OCI-LY1 (cell line): ENCODE results near the gene TROAP.
A peak's percentile ranks its signal among the peaks of the same experiment; 100 is the strongest.

ENCODE experiments used
- H2AFZ ChIP-seq: fragments of 200-600 bp; sonication (generic), shearing (Covaris generic); 2 replicates; pipeline ENCODE4 v1.6.0; 2014; ENCODE audit warnings: antibody characterized with exemption, mild to moderate bottlenecking, low read length
- H3F3A ChIP-seq: fragments of 200-600 bp; sonication (generic), shearing (Covaris generic); 2 replicates; pipeline ENCODE4 v1.6.0; 2014; ENCODE audit warnings: mild to moderate bottlenecking, antibody characterized with exemption, low read length, moderate library complexity; ENCODE audit not compliant: insufficient read depth
- H3K27ac ChIP-seq: fragments of 200-600 bp; sonication (generic); 2 replicates; pipeline ENCODE4 v1.5.1; 2014; ENCODE audit warnings: low read length, mixed run types, mild to moderate bottlenecking, low read depth; ENCODE audit not compliant: poor library complexity, severe bottlenecking
- H3K27me3 ChIP-seq: fragments of 200-600 bp; sonication (generic); 2 replicates; pipeline ENCODE4 v1.6.0; 2014; ENCODE audit warnings: antibody characterized with exemption, mild to moderate bottlenecking, low read length, moderate library complexity; ENCODE audit not compliant: insufficient read depth
- H3K36me3 ChIP-seq: fragments of 200-600 bp; sonication (generic); 2 replicates; pipeline ENCODE4 v1.6.1; 2014; ENCODE audit warnings: mild to moderate bottlenecking, antibody characterized with exemption, low read length, moderate library complexity, mixed read lengths; ENCODE audit not compliant: insufficient read depth
- H3K4me1 ChIP-seq: fragments of 200-600 bp; sonication (generic); 2 replicates; pipeline ENCODE4 v1.5.1; 2014; ENCODE audit warnings: mild to moderate bottlenecking, low read length, moderate library complexity; ENCODE audit not compliant: insufficient read depth, severe bottlenecking
- H3K4me2 ChIP-seq: fragments of 200-600 bp; sonication (generic), shearing (Covaris generic); 2 replicates; pipeline ENCODE4 v1.6.1; 2014; ENCODE audit warnings: low read length
- H3K4me3 ChIP-seq: fragments of 200-600 bp; sonication (generic); 2 replicates; pipeline ENCODE4 v1.5.1; 2014; ENCODE audit warnings: low read length, low read depth, mild to moderate bottlenecking, mixed read lengths; ENCODE audit not compliant: poor library complexity, severe bottlenecking
- H3K79me2 ChIP-seq: fragments of 200-600 bp; shearing (Covaris generic); 2 replicates; pipeline ENCODE4 v1.6.1; 2016; ENCODE audit warnings: mixed run types, low read length, mixed read lengths; ENCODE audit not compliant: insufficient read depth
- H3K9ac ChIP-seq: fragments of 200-600 bp; sonication (generic), shearing (Covaris generic); 2 replicates; pipeline ENCODE4 v1.6.1; 2014; ENCODE audit warnings: mild to moderate bottlenecking, low read length, mixed read lengths
- H3K9me2 ChIP-seq: fragments of 200-600 bp; sonication (generic), shearing (Covaris generic); 2 replicates; pipeline ENCODE4 v1.6.1; 2014; ENCODE audit warnings: low read depth, mild to moderate bottlenecking, low read length, mixed read lengths
- H3K9me3 ChIP-seq: fragments of 200-600 bp; shearing (Covaris generic); 2 replicates; pipeline ENCODE4 v1.6.1; 2014; ENCODE audit warnings: low read length, mixed read lengths
- H4K20me1 ChIP-seq: fragments of 200-600 bp; sonication (generic), shearing (Covaris generic); 2 replicates; pipeline ENCODE4 v1.6.0; 2016; ENCODE audit warnings: mild to moderate bottlenecking, low read length; ENCODE audit not compliant: insufficient read depth
- EZH2 ChIP-seq: fragments of 200-600 bp; sonication (generic), shearing (Covaris generic); IDR thresholded peaks from 2 replicates; pipeline ENCODE4 v1.8.0; 2017; ENCODE audit warnings: borderline replicate concordance, mixed run types, mild to moderate bottlenecking, antibody characterized with exemption, low read length, moderate library complexity, mixed read lengths
- TF ChIP-seq, protein P1 (sequence below): fragments of 200-600 bp; sonication (generic), shearing (Covaris generic); IDR thresholded peaks from 2 replicates; pipeline ENCODE4 v1.5.1; 2017; ENCODE audit warnings: mild to moderate bottlenecking, antibody characterized with exemption, low read length, moderate library complexity, mixed read lengths

The TROAP gene

DNA sequence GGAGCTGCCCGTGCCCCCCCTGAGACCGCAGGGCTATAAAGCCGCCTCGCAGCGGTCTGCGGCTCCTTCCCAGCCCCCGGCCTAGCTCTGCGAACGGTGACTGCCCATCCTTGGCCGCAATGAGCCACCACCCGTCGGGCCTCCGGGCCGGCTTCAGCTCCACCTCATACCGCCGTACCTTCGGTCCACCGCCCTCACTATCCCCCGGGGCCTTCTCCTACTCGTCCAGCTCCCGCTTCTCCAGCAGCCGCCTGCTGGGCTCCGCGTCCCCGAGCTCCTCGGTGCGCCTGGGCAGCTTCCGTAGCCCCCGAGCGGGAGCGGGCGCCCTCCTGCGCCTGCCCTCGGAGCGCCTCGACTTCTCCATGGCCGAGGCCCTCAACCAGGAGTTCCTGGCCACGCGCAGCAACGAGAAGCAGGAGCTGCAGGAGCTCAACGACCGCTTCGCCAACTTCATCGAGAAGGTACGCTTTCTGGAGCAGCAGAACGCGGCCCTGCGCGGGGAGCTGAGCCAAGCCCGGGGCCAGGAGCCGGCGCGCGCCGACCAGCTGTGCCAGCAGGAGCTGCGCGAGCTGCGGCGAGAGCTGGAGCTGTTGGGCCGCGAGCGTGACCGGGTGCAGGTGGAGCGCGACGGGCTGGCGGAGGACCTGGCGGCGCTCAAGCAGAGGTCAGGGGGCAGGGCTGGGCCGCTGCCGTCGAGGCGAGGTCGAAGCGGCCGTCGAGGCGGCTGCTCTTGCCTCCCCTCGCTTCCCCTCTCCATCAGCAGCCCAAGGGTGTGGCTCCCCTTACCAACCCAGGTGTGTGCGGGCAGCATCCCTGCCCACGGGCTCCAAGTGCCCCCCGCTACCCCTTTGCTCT is 27.7 kb upstream of the TROAP start, which contains the start of gene PRPH:
TSS of gene PRPH (plus strand) at position 66 of the 855 bp plus-strand sequence. CDS start at position 120, 54 bp downstream.
- Histone ChIP-seq H3K79me2 (no peaks in the 10 kb centered on the region), H3F3A (no peaks in the 10 kb centered on the region), H3K4me2 (no peak within 1 kb of the TSS), H3K4me1 (peaks cover 8% of the 10 kb centered on the region), H3K36me3 (no peaks in the 10 kb centered on the region), H3K9ac (no peak within 1 kb of the TSS), H3K27ac (no peak within 1 kb of the TSS), H3K27me3 (peaks cover 4% of the 10 kb centered on the region; the same call in 1 of the 2 replicates), H3K9me3 (no peaks in the 10 kb centered on the region), H2AFZ (no peak within 1 kb of the TSS), H3K4me3 (no peak within 1 kb of the TSS), H3K9me2 (no peaks in the 10 kb centered on the region), H4K20me1 (no peaks in the 10 kb centered on the region)
- no peak for TF ChIP-seq EZH2
- TF ChIP-seq, protein P1, sequence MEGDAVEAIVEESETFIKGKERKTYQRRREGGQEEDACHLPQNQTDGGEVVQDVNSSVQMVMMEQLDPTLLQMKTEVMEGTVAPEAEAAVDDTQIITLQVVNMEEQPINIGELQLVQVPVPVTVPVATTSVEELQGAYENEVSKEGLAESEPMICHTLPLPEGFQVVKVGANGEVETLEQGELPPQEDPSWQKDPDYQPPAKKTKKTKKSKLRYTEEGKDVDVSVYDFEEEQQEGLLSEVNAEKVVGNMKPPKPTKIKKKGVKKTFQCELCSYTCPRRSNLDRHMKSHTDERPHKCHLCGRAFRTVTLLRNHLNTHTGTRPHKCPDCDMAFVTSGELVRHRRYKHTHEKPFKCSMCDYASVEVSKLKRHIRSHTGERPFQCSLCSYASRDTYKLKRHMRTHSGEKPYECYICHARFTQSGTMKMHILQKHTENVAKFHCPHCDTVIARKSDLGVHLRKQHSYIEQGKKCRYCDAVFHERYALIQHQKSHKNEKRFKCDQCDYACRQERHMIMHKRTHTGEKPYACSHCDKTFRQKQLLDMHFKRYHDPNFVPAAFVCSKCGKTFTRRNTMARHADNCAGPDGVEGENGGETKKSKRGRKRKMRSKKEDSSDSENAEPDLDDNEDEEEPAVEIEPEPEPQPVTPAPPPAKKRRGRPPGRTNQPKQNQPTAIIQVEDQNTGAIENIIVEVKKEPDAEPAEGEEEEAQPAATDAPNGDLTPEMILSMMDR: no peak

DNA sequence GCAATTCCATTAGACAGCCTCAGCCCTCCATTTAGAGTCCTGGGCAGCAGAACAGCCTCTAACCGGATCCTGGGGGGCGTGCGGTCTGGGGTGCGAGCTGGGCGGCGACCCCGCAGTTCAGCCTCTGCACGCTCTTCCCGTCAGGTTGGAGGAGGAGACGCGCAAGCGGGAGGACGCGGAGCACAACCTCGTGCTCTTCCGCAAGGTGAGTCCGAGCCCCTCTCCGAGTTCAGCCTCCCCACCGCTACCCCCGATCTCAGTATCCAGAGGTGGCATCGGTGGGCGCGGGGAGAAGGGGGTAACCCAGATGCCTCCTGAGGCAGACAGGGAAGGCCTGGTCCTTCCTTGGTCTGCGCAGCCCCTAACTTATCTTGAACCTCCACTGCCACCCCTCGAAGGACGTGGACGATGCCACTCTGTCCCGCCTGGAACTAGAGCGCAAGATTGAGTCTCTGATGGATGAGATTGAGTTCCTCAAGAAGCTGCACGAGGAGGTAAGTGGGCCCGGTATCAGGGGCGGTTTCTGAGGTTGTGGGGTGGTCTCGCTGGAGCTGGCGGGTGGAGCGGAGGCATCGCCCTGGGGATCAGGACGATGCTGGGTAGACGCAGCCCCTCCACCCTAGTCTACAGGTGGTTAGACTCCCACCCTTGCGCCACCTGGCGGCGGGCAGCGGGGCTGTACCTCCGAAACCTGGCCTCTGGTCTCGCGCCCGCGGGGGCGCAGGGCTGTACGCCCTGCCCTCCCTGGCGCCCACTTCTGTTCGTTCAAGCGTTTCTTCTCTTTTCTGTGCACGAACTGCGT is 26.8 kb upstream of the TROAP start:
- H3K79me2 ChIP-seq: no peaks in the 10 kb centered on the region
- H3K27me3 ChIP-seq: peaks cover 4% of the 10 kb centered on the region; the same call in 1 of the 2 replicates
- no peak overlapping the region for H3K27ac ChIP-seq
- peak overlapping the region; percentile 79 for H3K4me2 ChIP-seq
- no peak for TF ChIP-seq EZH2
- TF ChIP-seq, protein P1: peak; percentile 91
- no peak overlapping the region for H3K9ac ChIP-seq
- H3K36me3 ChIP-seq: no peaks in the 10 kb centered on the region
- no peak overlapping the region for H2AFZ ChIP-seq
- no peaks in the 10 kb centered on the region for H4K20me1 ChIP-seq
- no peaks in the 10 kb centered on the region for H3F3A ChIP-seq
- H3K9me3 ChIP-seq: no peaks in the 10 kb centered on the region
- H3K4me3 ChIP-seq: peak overlapping the region; percentile 50
- H3K9me2 ChIP-seq: no peaks in the 10 kb centered on the region
- peaks cover 8% of the 10 kb centered on the region for H3K4me1 ChIP-seq

DNA sequence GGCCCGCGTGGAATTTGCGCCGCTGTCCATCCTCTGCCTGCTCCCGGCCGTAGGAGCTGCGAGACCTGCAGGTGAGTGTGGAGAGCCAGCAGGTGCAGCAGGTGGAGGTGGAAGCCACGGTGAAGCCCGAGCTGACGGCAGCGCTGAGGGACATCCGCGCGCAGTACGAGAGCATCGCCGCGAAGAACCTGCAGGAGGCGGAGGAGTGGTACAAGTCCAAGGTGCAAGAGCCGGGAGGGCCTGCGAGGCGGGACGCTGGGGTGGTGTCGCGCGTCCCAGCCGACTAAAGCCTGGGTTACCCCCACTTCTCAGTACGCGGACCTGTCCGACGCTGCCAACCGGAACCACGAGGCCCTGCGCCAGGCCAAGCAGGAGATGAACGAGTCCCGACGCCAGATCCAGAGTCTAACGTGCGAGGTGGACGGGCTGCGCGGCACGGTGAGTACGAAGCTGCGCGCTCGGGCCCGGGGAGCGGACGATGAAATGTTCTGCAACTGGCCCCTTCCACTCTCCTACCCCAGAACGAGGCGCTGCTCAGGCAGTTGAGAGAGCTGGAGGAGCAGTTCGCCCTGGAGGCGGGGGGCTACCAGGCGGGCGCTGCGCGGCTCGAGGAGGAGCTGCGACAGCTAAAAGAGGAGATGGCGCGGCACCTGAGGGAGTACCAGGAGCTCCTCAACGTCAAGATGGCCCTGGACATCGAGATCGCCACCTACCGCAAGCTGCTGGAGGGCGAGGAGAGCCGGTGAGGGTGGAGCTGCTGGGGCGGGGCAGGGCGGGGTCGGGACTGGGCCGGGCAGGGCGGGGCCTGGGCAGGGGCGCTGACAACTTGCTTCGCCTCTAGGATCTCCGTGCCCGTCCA is 26.0 kb upstream of the TROAP start:
- peak overlapping the region; percentile 50 for H3K4me3 ChIP-seq
- H3K27me3 ChIP-seq: peaks cover 4% of the 10 kb centered on the region; the same call in 1 of the 2 replicates
- no peaks in the 10 kb centered on the region for H4K20me1 ChIP-seq
- H2AFZ ChIP-seq: no peak overlapping the region
- H3K4me1 ChIP-seq: peaks cover 8% of the 10 kb centered on the region
- TF ChIP-seq, protein P1: peak; percentile 54
- TF ChIP-seq EZH2: no peak
- H3K9me2 ChIP-seq: no peaks in the 10 kb centered on the region
- no peaks in the 10 kb centered on the region for H3K79me2 ChIP-seq
- H3F3A ChIP-seq: no peaks in the 10 kb centered on the region
- H3K4me2 ChIP-seq: peak overlapping the region; percentile 79
- H3K9ac ChIP-seq: no peak overlapping the region
- H3K36me3 ChIP-seq: no peaks in the 10 kb centered on the region
- no peaks in the 10 kb centered on the region for H3K9me3 ChIP-seq
- no peak overlapping the region for H3K27ac ChIP-seq
